HPDE6-E6E7 (cell line): ENCODE results near the gene THRAP3.

Source experiments
- DNase-seq: peaks from one replicate; pipeline ENCODE4 v3.0.0; 2011; ENCODE audit warnings: missing footprints; ENCODE audit errors: extremely low spot score

The THRAP3 gene

GRCh38 chr1:36326499-36326898, 102.3 kb downstream of the THRAP3 start:
- DNase-seq = no peak

GRCh38 chr1:36327421-36328087, 103.3 kb downstream of the THRAP3 start:
- no peak for DNase-seq

- no peak for DNase-seq
Measured at GRCh38 chr1:36328088-36328480, 103.8 kb downstream of the THRAP3 start.

- DNase-seq = no peak
Measured at GRCh38 chr1:36328713-36329112, 104.5 kb downstream of the THRAP3 start.

GRCh38 chr1:36329817-36330216, 105.6 kb downstream of the THRAP3 start:
- DNase-seq = no peak

GRCh38 chr1:36330940-36331339, 106.7 kb downstream of the THRAP3 start:
- DNase-seq = no peak

GRCh38 chr1:36337830-36338229, 113.6 kb downstream of the THRAP3 start:
- no peak for DNase-seq

GRCh38 chr1:36339215-36339614, 115.0 kb downstream of the THRAP3 start:
- no peak for DNase-seq

GRCh38 chr1:36339615-36340014, 115.4 kb downstream of the THRAP3 start:
- DNase-seq = no peak

GRCh38 chr1:36341626-36342320, 117.5 kb downstream of the THRAP3 start:
- DNase-seq = no peak

- DNase-seq = peak; percentile 42
Measured at GRCh38 chr1:36342426-36343185, 118.4 kb downstream of the THRAP3 start.

GRCh38 chr1:36343651-36344394, 119.6 kb downstream of the THRAP3 start:
- no peak for DNase-seq

GRCh38 chr1:36344395-36344680, 120.1 kb downstream of the THRAP3 start:
- DNase-seq = no peak

GRCh38 chr1:36345353-36345752, 121.1 kb downstream of the THRAP3 start:
- DNase-seq = no peak

GRCh38 chr1:36346741-36347370, 122.6 kb downstream of the THRAP3 start:
- DNase-seq = no peak

GRCh38 chr1:36349241-36349671, 125.0 kb downstream of the THRAP3 start:
- no peak for DNase-seq

- DNase-seq = no peak
Measured at GRCh38 chr1:36349839-36350238, 125.6 kb downstream of the THRAP3 start.

GRCh38 chr1:36350659-36351226, 126.5 kb downstream of the THRAP3 start:
- DNase-seq = peak; percentile 65

- DNase-seq = peak; percentile 88
Measured at GRCh38 chr1:36351227-36351977, 127.2 kb downstream of the THRAP3 start.

- DNase-seq = no peak
Measured at GRCh38 chr1:36352125-36352909, 128.1 kb downstream of the THRAP3 start.
